ENCODE data around the gene KCNK17. TPM values are rescaled to one million over a fixed set of nuclear protein-coding genes. Genes with fewer than 3 reads are reported as not detected.

Gene KCNK17
- total and polyA plus RNA-seq, 2 donors (not counting 3 experiments of a cell fraction or from before 2014, with no cell fraction given), result not detected

GRCh38 chr6:39330476-39330875 lies 16.3 kb upstream of the KCNK17 start:
- DNase-seq (ENCODE audit: low read depth, low spot score), result no peak
- H3K9me1 ChIP-seq (replicated peaks; ENCODE audit: control insufficient read depth, extremely low read depth, insufficient read depth, low read length), result no peaks in the 10 kb centered on the region
- no peaks in the 10 kb centered on the region for H4K20me1 ChIP-seq (replicated peaks; ENCODE audit: control insufficient read depth, extremely low read depth, insufficient read depth, low read length)
- no peaks in the 10 kb centered on the region for H3K36me3 ChIP-seq (ENCODE audit: control insufficient read depth in 2 of 2, extremely low read depth in 1 of 2, insufficient read depth in 2 of 2, low read length in 2 of 2)
- dilution Hi-C loops (cut with MboI; ENCODE audit: extremely low pct_ligation_motif_present, low sequenced_read_pairs), result no loop called here
- H3K4me2 ChIP-seq (ENCODE audit: insufficient read depth, low read length), result no peak overlapping the region
- no peaks in the 10 kb centered on the region for H3K79me2 ChIP-seq (ENCODE audit: control insufficient read depth, insufficient read depth, low read length)
- no peak for FAIRE-seq
- no peaks in the 10 kb centered on the region for H3K27me3 ChIP-seq (ENCODE audit: control insufficient read depth in 2 of 2, insufficient read depth in 2 of 2, low read length in 2 of 2)
- POLR2A ChIA-PET, result no interaction called here
- TF ChIP-seq GATA2 (IDR thresholded peaks at IDR 0.05; ENCODE audit: insufficient read depth, insufficient read length, low read depth, low read length) (no peak), MAX (IDR thresholded peaks at IDR 0.05; ENCODE audit: insufficient read depth, insufficient read length) (no peak), POLR2AphosphoS5 (IDR thresholded peaks at IDR 0.05; ENCODE audit: insufficient read depth, low read depth, low read length) (no peak), MYC (IDR thresholded peaks at IDR 0.05; ENCODE audit: low read depth, low read length) (no peak), EZH2 (IDR thresholded peaks at IDR 0.05; ENCODE audit: borderline replicate concordance, low read depth, low read length, severe bottlenecking) (no peak), CTCF (IDR thresholded peaks at IDR 0.05; ENCODE audit: extremely low read depth in 1 of 2, insufficient read depth in 1 of 2, low read depth in 1 of 2, low read length in 2 of 2) (no peak), POLR2A (IDR thresholded peaks at IDR 0.05; ENCODE audit: low read depth, low read length) (no peak), JUN (IDR thresholded peaks at IDR 0.05; ENCODE audit: borderline replicate concordance, insufficient read depth, insufficient read length, low read depth) (no peak), FOS (IDR thresholded peaks at IDR 0.05; ENCODE audit: borderline replicate concordance, insufficient read depth, low read length) (no peak)
- CTCF ChIA-PET, result no interaction called here
- no peaks in the 10 kb centered on the region for H3K4me1 ChIP-seq (ENCODE audit: control insufficient read depth, extremely low read depth, insufficient read depth, low read length)
- H3K9me3 ChIP-seq (replicated peaks; ENCODE audit: control insufficient read depth, insufficient read depth, low read length), result no peaks in the 10 kb centered on the region
- no peak overlapping the region for H3K9ac ChIP-seq (replicated peaks; ENCODE audit: extremely low read depth, insufficient read depth, low read length)
- H3K4me3 ChIP-seq (replicated peaks in 1 of 3; ENCODE audit: insufficient read depth in 1 of 3, low read depth in 1 of 3, low read length in 3 of 3), result no peak overlapping the region
- intact Hi-C loops (cut with micrococcal nuclease), result no loop called here
- BruUV-seq (replicated peaks), result no TSS peak
- no peak overlapping the region for H2AFZ ChIP-seq (ENCODE audit: low read depth, low read length)
- H3K27ac ChIP-seq (ENCODE audit: insufficient read depth, low read depth, low read length), result no peak overlapping the region
